MM.1S (cell line): ENCODE results near the gene NEGR1.
A peak's percentile ranks its signal among the peaks of the same experiment; 100 is the strongest.

Experiments used
- DNase-seq: peaks from one replicate; pipeline ENCODE4 v3.0.0-alpha.2; 2015
- H2AFZ ChIP-seq: fragments of 300-600 bp; sonication (generic); 2 replicates; pipeline ENCODE4 v1.6.0; 2016; ENCODE audit warnings: antibody characterized with exemption, low read length
- H3F3A ChIP-seq: fragments of 300-600 bp; sonication (generic); 2 replicates; pipeline ENCODE4 v1.6.1; 2016; ENCODE audit warnings: mild to moderate bottlenecking, antibody characterized with exemption, low read length, moderate library complexity, mixed read lengths; ENCODE audit not compliant: insufficient read depth
- H3K27ac ChIP-seq: fragments of 300-600 bp; sonication (generic); 2 replicates; pipeline ENCODE4 v1.5.1; 2016; ENCODE audit warnings: mild to moderate bottlenecking, low read length
- H3K27me3 ChIP-seq: fragments of 300-600 bp; sonication (generic); replicated peaks from 2 replicates; pipeline ENCODE4 v1.6.0; 2016; ENCODE audit warnings: low read length; ENCODE audit not compliant: insufficient read depth
- H3K36me3 ChIP-seq: fragments of 300-600 bp; sonication (generic); replicated peaks from 2 replicates; pipeline ENCODE4 v1.6.1; 2016; ENCODE audit warnings: mild to moderate bottlenecking, low read length, mixed read lengths; ENCODE audit not compliant: insufficient read depth
- H3K4me1 ChIP-seq: fragments of 300-600 bp; sonication (generic); 2 replicates; pipeline ENCODE4 v1.6.1; 2016; ENCODE audit warnings: low read length, mixed read lengths
- H3K4me2 ChIP-seq: fragments of 300-600 bp; sonication (generic); 2 replicates; pipeline ENCODE4 v1.6.0; 2016; ENCODE audit warnings: low read depth, low read length
- H3K4me3 ChIP-seq: fragments of 300-600 bp; sonication (generic); 2 replicates; pipeline ENCODE4 v1.5.1; 2016; ENCODE audit warnings: low read length, mixed read lengths
- H3K79me2 ChIP-seq: fragments of 300-600 bp; sonication (generic); 2 replicates; pipeline ENCODE4 v1.6.1; 2016; ENCODE audit warnings: mixed run types, low read length, mixed read lengths
- H3K9ac ChIP-seq: fragments of 300-600 bp; sonication (generic); 2 replicates; pipeline ENCODE4 v1.6.1; 2016; ENCODE audit warnings: low read length, mixed read lengths
- H3K9me2 ChIP-seq: fragments of 300-600 bp; sonication (generic); replicated peaks from 2 replicates; pipeline ENCODE4 v1.6.1; 2016; ENCODE audit warnings: mild to moderate bottlenecking, low read length, mixed read lengths; ENCODE audit not compliant: insufficient read depth
- H3K9me3 ChIP-seq: fragments of 300-600 bp; sonication (generic); replicated peaks from 2 replicates; pipeline ENCODE4 v1.6.1; 2016; ENCODE audit warnings: mild to moderate bottlenecking, low read length, mixed read lengths; ENCODE audit not compliant: insufficient read depth
- H4K20me1 ChIP-seq: fragments of 300-600 bp; sonication (generic); 2 replicates; pipeline ENCODE4 v1.6.1; 2016; ENCODE audit warnings: mild to moderate bottlenecking, low read length, moderate library complexity, mixed read lengths; ENCODE audit not compliant: insufficient read depth
- CTCF ChIP-seq: fragments of 300-600 bp; sonication (generic); IDR thresholded peaks from 2 replicates; pipeline ENCODE4 v1.5.1; 2016; ENCODE audit warnings: antibody characterized with exemption, low read length, mixed read lengths
- EZH2 ChIP-seq: fragments of 300-600 bp; sonication (generic); optimal IDR thresholded peaks from 2 replicates; pipeline ENCODE3; 2017; ENCODE audit warnings: low read depth, mild to moderate bottlenecking, antibody characterized with exemption, low read length, mixed read lengths
- EZH2phosphoT487 ChIP-seq: fragments of 300-600 bp; sonication (generic); IDR thresholded peaks from 2 replicates; pipeline ENCODE4 v1.6.1; 2018; ENCODE audit warnings: antibody characterized with exemption, low read length

NEGR1 gene

GRCh38 chr1:71781450-71781849, 500.9 kb downstream of the NEGR1 start:
- Histone ChIP-seq H3K4me1 (peaks cover 17% of the 10 kb centered on the region), H3K9ac (no peak overlapping the region), H3K4me2 (no peak overlapping the region), H3F3A (0 out of 2 replicates have a peak, but pooled peaks cover 5% of the 10 kb centered on the region), H3K9me2 (no peaks in the 10 kb centered on the region), H4K20me1 (no peaks in the 10 kb centered on the region), H3K9me3 (no peaks in the 10 kb centered on the region), H3K79me2 (no peaks in the 10 kb centered on the region), H2AFZ (no peak overlapping the region), H3K27me3 (no peaks in the 10 kb centered on the region), H3K36me3 (no peaks in the 10 kb centered on the region), H3K27ac (no peak overlapping the region), H3K4me3 (no peak overlapping the region)
- TF ChIP-seq CTCF (no peak), EZH2phosphoT487 (no peak), EZH2 (no peak)
- DNase-seq = no peak

GRCh38 chr1:71780681-71781080, 501.7 kb downstream of the NEGR1 start:
- H2AFZ ChIP-seq = peak overlapping the region; percentile 35
- no peak overlapping the region for H3K4me3 ChIP-seq

GRCh38 chr1:71778940-71779339, 503.4 kb downstream of the NEGR1 start:
- H3K27me3 ChIP-seq = no peaks in the 10 kb centered on the region
- H3K9me2 ChIP-seq = no peaks in the 10 kb centered on the region
- H3K9ac ChIP-seq = no peak overlapping the region
- peaks cover 17% of the 10 kb centered on the region for H3K4me1 ChIP-seq
- no peak overlapping the region for H3K27ac ChIP-seq
- 0 out of 2 replicates have a peak, but pooled peaks cover 5% of the 10 kb centered on the region for H3F3A ChIP-seq
- H3K9me3 ChIP-seq = no peaks in the 10 kb centered on the region
- H4K20me1 ChIP-seq = no peaks in the 10 kb centered on the region
- no peak overlapping the region for H3K4me2 ChIP-seq
- H3K4me3 ChIP-seq = no peak overlapping the region
- no peak for DNase-seq
- no peak overlapping the region for H2AFZ ChIP-seq
- TF ChIP-seq EZH2phosphoT487 (no peak), CTCF (no peak), EZH2 (no peak)
- H3K79me2 ChIP-seq = no peaks in the 10 kb centered on the region
- H3K36me3 ChIP-seq = no peaks in the 10 kb centered on the region

More at GRCh38 chr1:71780681-71781080, 501.7 kb downstream of the NEGR1 start:
- H3K36me3 ChIP-seq = no peaks in the 10 kb centered on the region
- H3K4me2 ChIP-seq = peak overlapping the region; percentile 25
- no peak overlapping the region for H3K9ac ChIP-seq
- H3K27ac ChIP-seq = peak overlapping the region; percentile 19; the same call in 1 of the 2 replicates
- H3F3A ChIP-seq = 0 out of 2 replicates have a peak, but pooled peaks cover 5% of the 10 kb centered on the region
- DNase-seq = peak; percentile 86
- peaks cover 17% of the 10 kb centered on the region for H3K4me1 ChIP-seq
- H3K9me2 ChIP-seq = no peaks in the 10 kb centered on the region
- H3K9me3 ChIP-seq = no peaks in the 10 kb centered on the region
- H3K27me3 ChIP-seq = no peaks in the 10 kb centered on the region
- H4K20me1 ChIP-seq = no peaks in the 10 kb centered on the region
- no peaks in the 10 kb centered on the region for H3K79me2 ChIP-seq
- no peak for TF ChIP-seq EZH2phosphoT487
- TF ChIP-seq CTCF = no peak
- no peak for TF ChIP-seq EZH2
